ENCODE results near the gene GALNT2.

DNA sequence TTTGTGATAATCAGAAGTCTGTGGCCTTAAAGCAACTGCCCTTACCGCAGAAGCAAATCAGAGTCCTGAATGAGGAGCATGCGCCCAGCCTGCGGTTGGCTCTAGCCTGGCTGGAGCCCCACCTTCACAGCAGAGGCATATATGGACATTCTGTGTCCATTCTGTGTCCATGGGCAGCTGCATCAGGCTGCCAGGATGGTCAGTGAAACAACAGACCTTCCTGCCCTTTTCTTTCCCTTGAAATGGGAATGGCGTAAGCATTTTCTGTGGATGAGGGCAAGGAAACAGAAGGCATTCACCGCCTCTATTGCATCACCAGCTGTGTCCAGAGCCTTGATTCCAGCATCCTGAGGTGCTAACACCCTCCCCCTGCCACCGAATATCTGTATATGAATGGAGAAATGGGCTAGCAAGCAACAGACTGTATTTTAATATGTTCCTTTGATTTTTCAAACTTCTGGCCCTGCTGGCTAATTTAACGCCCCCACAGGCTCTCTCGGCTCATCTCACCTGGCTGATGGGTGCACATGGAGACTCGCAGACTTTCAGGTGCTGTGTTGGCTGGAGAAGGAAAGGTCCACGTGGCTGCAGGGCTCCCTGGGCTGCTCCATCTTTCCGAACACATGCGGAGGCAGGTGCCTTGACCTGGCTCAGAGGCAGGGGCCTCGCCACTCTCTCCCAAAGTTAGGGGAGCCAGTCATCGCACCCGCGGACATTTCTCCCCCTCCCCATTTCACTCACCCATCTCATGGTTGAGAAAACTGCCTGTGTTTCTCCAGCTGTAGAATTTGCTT, 159.2 kb downstream of the GALNT2 start:
- TF ChIP-seq EZH2 (IDR thresholded peaks at IDR 0.05) (no peak), POLR2AphosphoS5 (IDR thresholded peaks at IDR 0.05; ENCODE audit: borderline replicate concordance, low read depth, low read length) (no peak)
